GM10266 (cell line): Measurements from ENCODE around the gene BSX.

Experiments used
- DNase-seq: peaks from one replicate; pipeline ENCODE4 v3.0.0; 2012; ENCODE audit errors: extremely low spot score
- TF ChIP-seq, protein P1 (sequence below): IDR thresholded peaks from 2 replicates; pipeline ENCODE4 v1.5.1; 2012; ENCODE audit warnings: mild to moderate bottlenecking, low read depth; ENCODE audit not compliant: control insufficient read depth, insufficient read depth; ENCODE audit errors: missing control alignments

BSX gene

DNA sequence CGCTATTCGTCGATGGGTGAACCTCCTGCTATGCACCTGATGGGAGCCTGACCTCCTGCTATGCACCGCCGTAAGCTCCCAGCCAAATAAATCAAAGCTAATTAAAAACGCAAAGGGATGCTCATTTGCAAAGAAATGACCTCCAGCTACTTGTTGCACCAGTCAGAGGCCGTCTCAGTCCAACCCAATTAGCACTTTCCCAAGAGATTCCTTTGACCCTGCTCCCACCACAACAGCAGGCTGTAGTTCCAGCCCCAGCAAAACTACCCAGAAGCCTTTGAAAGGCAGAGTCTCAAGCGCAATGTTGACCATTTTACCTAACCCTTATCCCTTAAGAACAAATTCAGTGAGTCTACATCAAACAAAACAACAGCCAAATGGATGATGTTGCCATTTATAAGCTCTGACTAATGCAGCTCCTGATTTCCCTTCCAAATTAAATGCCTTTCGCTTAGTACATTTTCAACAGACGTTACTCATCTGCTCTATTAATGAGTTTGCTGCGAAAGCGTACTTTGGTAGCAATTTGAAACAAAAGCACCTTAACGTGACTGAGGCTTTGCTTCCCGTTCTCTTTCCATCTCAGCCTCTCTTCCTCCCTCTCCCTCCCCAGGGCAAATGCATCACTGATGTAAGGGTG is 17.2 kb upstream of the BSX start:
- TF ChIP-seq, protein P1, sequence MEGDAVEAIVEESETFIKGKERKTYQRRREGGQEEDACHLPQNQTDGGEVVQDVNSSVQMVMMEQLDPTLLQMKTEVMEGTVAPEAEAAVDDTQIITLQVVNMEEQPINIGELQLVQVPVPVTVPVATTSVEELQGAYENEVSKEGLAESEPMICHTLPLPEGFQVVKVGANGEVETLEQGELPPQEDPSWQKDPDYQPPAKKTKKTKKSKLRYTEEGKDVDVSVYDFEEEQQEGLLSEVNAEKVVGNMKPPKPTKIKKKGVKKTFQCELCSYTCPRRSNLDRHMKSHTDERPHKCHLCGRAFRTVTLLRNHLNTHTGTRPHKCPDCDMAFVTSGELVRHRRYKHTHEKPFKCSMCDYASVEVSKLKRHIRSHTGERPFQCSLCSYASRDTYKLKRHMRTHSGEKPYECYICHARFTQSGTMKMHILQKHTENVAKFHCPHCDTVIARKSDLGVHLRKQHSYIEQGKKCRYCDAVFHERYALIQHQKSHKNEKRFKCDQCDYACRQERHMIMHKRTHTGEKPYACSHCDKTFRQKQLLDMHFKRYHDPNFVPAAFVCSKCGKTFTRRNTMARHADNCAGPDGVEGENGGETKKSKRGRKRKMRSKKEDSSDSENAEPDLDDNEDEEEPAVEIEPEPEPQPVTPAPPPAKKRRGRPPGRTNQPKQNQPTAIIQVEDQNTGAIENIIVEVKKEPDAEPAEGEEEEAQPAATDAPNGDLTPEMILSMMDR: no peak
- no peak for DNase-seq

DNA sequence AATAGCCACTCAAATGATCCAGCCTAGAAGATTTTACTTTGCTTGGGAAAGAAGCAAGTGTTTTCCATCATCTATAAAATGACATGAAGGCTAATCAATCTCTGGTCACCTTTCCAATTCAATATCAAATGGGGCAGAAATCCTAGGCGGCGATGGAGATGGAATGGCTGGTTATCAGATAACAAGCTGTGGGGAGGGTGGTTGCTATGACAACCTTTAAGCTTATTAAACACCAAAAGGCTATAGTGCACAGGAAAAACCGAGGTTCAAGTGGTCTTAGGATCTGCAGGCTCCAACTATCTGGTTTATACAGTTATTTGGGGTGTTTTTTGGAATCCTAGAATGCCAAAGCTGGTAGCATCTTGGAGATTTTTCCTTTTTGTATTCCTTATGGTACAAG is 13.9 kb upstream of the BSX start:
- TF ChIP-seq, protein P1: no peak
- no peak for DNase-seq

DNA sequence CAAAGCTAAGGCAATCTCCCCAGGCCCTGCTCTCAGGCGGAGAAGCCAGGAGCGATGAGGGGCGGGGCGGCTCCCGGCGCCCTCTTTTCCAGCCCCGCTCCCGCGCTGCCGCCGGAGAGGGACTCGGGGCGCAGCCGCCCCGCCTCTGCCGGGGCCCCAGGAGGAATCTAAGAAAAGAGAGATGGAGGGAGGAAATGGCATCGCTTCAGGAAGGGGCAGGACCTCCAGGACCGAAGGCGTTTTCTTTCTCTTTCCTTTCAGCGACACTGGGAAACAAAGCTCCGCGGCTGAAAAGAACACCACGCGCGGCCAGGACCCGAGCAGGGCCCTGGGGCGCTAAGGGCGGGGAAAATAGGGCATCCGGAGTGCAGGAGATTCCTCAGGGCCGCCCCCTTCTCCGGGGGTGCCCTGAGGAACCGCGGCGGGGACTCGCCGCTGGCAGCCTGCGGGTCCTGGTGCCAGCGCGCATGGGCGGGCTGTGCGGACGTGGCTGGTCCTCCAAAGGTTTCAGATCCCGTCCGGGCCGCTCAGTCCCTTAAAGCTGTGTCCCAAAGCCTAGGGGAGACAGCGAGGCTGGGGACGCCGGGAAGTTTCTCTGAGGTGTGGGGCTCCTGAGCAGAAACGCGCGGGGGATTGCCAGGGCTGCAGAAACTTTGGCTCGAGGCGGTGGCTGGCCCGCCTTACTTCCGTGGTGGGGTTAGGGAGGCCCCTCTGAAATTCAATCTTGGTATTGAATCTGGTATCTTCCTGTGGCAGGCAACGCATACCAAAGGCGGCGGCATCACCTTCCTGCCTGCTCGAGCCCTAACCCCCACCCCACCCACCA is 2.8 kb upstream of the BSX start:
- TF ChIP-seq, protein P1: no peak
- peak; percentile 43 for DNase-seq

DNA sequence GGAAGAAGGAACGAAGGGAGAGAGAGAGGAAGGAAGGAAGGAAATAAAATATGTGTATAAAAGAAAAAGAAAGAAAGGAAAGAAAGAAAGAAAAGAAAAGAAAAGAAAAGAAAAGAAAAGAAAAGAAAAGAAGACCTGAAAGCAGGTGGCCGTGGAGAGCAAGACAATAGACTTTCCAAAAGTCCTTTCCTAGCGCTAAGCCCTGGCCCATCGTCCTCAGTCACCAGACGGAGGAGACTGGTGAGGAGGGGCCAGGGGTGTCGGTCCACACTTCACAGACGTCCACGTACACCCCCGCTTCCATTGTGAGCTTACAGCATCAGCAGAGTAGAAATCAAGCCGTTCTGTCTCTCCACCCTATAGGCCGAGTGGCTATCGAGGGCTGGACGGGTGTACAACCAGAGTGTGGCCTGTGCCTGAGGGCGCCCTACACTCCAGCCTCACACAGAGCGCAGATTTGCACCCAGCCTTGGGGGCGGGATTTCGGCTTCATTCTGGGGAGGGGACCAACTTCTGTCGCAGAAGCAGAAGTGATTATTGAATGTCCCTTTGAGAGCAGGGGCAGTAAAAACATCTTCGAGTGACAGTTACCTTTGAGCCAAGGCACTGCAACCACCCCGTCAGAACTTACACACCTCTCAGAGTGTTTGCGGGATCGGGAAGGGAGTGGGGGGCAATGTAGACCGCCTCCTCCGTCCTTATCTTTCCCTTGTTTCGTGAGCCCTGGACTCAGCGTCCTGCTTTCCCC is 2.0 kb upstream of the BSX start:
- TF ChIP-seq, protein P1: no peak
- peak; percentile 26 for DNase-seq

DNA sequence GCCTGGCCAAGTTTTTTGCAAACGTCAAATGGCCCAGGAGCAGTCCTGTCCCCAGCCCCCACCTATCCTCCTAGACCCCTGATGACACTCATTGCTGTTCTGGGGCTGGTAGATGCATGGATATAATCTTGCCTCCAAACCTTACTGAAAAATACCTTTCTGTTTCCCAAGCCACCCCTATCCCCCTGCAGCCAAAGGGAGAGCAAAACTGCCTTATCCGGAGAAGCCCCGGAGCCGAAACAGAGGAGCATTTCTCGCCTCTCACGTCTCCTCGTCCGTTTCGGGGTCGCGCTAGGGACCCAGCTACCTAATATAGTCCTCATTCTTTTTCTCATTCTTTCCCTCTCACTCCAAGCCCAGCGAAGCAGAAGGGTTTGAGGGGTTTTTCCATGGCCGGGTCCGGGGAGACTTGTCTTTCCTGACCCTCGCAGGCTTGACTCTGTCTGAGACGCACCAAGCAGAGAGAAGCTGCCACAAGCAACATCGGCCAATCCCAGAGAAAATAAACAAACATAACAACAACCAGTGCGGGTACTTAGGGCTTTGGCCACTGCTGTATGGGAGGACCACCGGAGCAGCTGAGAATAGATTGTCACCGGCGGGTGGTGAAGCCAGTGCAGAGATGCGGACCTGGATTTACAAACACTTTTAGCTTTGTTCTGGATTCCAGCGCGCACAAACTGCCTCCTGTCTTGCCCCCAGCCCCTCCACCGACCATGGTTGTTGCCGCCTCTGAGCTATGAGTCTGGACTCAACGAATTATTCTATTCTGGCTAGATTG is 1.6 kb downstream of the BSX start:
- peak; percentile 29 for DNase-seq
- TF ChIP-seq, protein P1: no peak

DNA sequence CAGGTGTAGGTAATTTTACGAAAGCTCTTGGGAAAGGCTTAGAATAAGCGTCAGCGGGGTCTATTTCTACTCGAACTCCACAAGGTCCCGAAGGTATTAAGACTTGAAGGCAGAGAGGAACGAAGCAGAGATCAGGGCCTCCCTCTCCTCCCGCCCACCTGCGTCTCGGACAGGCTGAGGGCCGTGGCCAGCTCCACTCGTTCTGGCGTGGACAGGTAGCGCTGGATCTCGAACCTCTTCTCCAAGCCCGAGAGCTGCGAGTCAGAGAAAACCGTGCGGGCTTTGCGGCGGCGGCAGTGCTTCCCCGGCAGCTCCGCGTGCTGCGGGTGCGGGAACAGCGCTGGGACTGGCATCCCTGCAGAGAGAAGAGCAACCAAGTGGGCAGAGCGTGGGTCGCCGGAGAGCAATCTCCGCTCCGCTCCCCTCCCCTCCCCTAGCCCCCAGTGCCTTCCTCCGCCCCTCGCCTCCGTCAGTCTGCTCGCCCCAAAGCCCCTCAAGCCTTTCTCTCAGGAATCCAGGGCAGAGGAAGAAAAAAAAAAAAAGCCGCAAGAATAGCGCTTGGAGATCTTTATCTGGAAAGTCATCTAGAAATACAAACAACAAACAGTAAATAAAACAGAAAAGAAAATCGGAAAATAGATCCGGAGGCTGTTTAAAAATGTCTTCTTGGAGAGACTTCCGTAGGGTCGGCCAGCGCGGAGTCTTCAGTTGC is 2.4 kb downstream of the BSX start:
- no peak for DNase-seq
- TF ChIP-seq, protein P1: no peak
